ENCODE measurements around the gene HK1.

GRCh38 chr10:69321865-69322264, 43.6 kb downstream of the HK1 start:
- TF ChIP-seq EZH2phosphoT487 (IDR thresholded peaks at IDR 0.05; ENCODE audit: low read length), result no peak
- no peak for TF ChIP-seq EZH2 (optimal IDR thresholded peaks at IDR 0.05; ENCODE audit: low read depth, low read length)
- no peak for TF ChIP-seq CTCF (IDR thresholded peaks at IDR 0.05; ENCODE audit: low read length)

Data from MM.1S (cell line).